Activated CD4-positive, alpha-beta T cell treated with anti-CD3 and anti-CD28 coated beads, Interleukin-2, amount 50 U/mL, for 16 hours (primary cell): ENCODE results near the gene PRDM10.
"Not testable (repeated sequence)": the region's sequence is repeated elsewhere in the genome, so short reads cannot be mapped to it uniquely, and the experiment has no call there.

Source experiments
- DNase-seq: peaks from one replicate; pipeline ENCODE4 v3.0.0-alpha.2; 2020

The PRDM10 gene

GRCh38 chr11:129884581-129884980 is 118.1 kb downstream of the PRDM10 start:
- no peak for DNase-seq

- DNase-seq, result peak; percentile 28
Observed at GRCh38 chr11:129881570-129882170, 121.0 kb downstream of the PRDM10 start.

- no peak for DNase-seq
Observed at GRCh38 chr11:129880311-129880710, 122.3 kb downstream of the PRDM10 start.

- no peak for DNase-seq
Observed at GRCh38 chr11:129871914-129872313, 130.7 kb downstream of the PRDM10 start.

- not testable (repeated sequence) for DNase-seq
Observed at GRCh38 chr11:129868626-129869025, 134.0 kb downstream of the PRDM10 start.

GRCh38 chr11:129866311-129866710 is 136.3 kb downstream of the PRDM10 start:
- DNase-seq, result no peak

- DNase-seq, result no peak
Observed at GRCh38 chr11:129865701-129866100, 136.9 kb downstream of the PRDM10 start.

GRCh38 chr11:129864811-129865210 is 137.8 kb downstream of the PRDM10 start:
- DNase-seq, result no peak

GRCh38 chr11:129861702-129862522 is 140.7 kb downstream of the PRDM10 start:
- DNase-seq, result no peak

GRCh38 chr11:129856036-129856435 is 146.6 kb downstream of the PRDM10 start:
- no peak for DNase-seq

GRCh38 chr11:129855086-129855485 is 147.5 kb downstream of the PRDM10 start:
- no peak for DNase-seq

GRCh38 chr11:129854232-129854805 is 148.3 kb downstream of the PRDM10 start:
- no peak for DNase-seq

GRCh38 chr11:129853518-129854231 is 149.0 kb downstream of the PRDM10 start:
- peak; percentile 32 for DNase-seq

- no peak for DNase-seq
Observed at GRCh38 chr11:129852125-129852740, 150.4 kb downstream of the PRDM10 start.
